DND-41 (cell line): ENCODE measurements around the gene TLX1.

Experiments
- ATAC-seq: fragments of 200-7000 bp; cut with Tn5 transposase; 3 replicates; pipeline ENCODE4 v1.9.1; 2021; ENCODE audit warnings: low read depth; ENCODE audit not compliant: insufficient read depth
- DNase-seq: peaks from one replicate; pipeline ENCODE4 v3.0.0-alpha.2; 2020
- H2AFZ ChIP-seq: 2 replicates; pipeline ENCODE4 v1.6.0; 2012; ENCODE audit warnings: low read depth, low read length
- H3K27ac ChIP-seq: 2 replicates; pipeline ENCODE4 v1.5.1; 2012; ENCODE audit warnings: low read length, inconsistent platforms
- H3K27me3 ChIP-seq: fragments of 200-600 bp; sonication (generic); 2 replicates; pipeline ENCODE4 v1.6.0; 2012; ENCODE audit warnings: low read length, mild to moderate bottlenecking, inconsistent platforms; ENCODE audit not compliant: insufficient read depth, poor library complexity
- H3K36me3 ChIP-seq: 2 replicates; pipeline ENCODE4 v1.5.1; 2012; ENCODE audit warnings: low read length, inconsistent platforms; ENCODE audit not compliant: insufficient read depth
- H3K4me1 ChIP-seq: 2 replicates; pipeline ENCODE4 v1.5.1; 2012; ENCODE audit warnings: mild to moderate bottlenecking, low read length; ENCODE audit not compliant: insufficient read depth
- H3K4me2 ChIP-seq: 2 replicates; pipeline ENCODE4 v1.6.0; 2012; ENCODE audit warnings: mild to moderate bottlenecking, moderate library complexity, low read length, inconsistent platforms; ENCODE audit not compliant: insufficient read depth
- H3K4me3 ChIP-seq, 2 experiments: fragments of 200-600 bp in 1 of 2; shearing (Covaris generic) in 1 of 2; 2 replicates each; pipeline ENCODE4 v1.5.1; 2012 to 2016; ENCODE audit warnings: inconsistent platforms in 2 of 2, low read length in 2 of 2, mild to moderate bottlenecking in 2 of 2, low read depth in 1 of 2, moderate library complexity in 1 of 2
- H3K79me2 ChIP-seq: 2 replicates; pipeline ENCODE4 v1.6.0; 2012; ENCODE audit warnings: low read length, inconsistent platforms; ENCODE audit not compliant: insufficient read depth
- H3K9ac ChIP-seq: 2 replicates; pipeline ENCODE4 v1.6.0; 2012; ENCODE audit warnings: low read depth, mild to moderate bottlenecking, inconsistent platforms, low read length, moderate library complexity
- H3K9me3 ChIP-seq: 2 replicates; pipeline ENCODE4 v1.5.1; 2012; ENCODE audit warnings: low read length, moderate library complexity, mild to moderate bottlenecking, inconsistent platforms; ENCODE audit not compliant: insufficient read depth, severe bottlenecking
- H4K20me1 ChIP-seq: 2 replicates; pipeline ENCODE4 v1.6.0; 2012; ENCODE audit warnings: low read length; ENCODE audit not compliant: insufficient read depth
- EZH2 ChIP-seq: IDR thresholded peaks from 3 replicates; pipeline ENCODE4 v1.6.1; 2012; ENCODE audit warnings: borderline replicate concordance, low read depth, mild to moderate bottlenecking, moderate library complexity, low read length, inconsistent platforms; ENCODE audit not compliant: severe bottlenecking
- TF ChIP-seq, protein P1 (sequence below): IDR thresholded peaks from 2 replicates; pipeline ENCODE4 v1.5.1; 2012; ENCODE audit warnings: borderline replicate concordance, low read length, moderate library complexity, mild to moderate bottlenecking; ENCODE audit not compliant: poor library complexity, severe bottlenecking; ENCODE audit errors: extremely low read depth

Gene TLX1

GRCh38 chr10:101110856-101111523 lies 20.1 kb upstream of the TLX1 start:
- Histone ChIP-seq H3K27ac (no peak overlapping the region), H3K9ac (no peak overlapping the region), H3K36me3 (no peaks in the 10 kb centered on the region), H3K27me3 (peaks cover 29% of the 10 kb centered on the region), H4K20me1 (0 out of 2 replicates have a peak, but pooled peaks cover 8% of the 10 kb centered on the region), H3K9me3 (no peaks in the 10 kb centered on the region), H3K4me3 (no peak overlapping the region), H3K4me2 (no peak overlapping the region), H2AFZ (no peak overlapping the region), H3K79me2 (no peaks in the 10 kb centered on the region), H3K4me1 (no peaks in the 10 kb centered on the region)
- ATAC-seq (no peak), DNase-seq (no peak)
- TF ChIP-seq, protein P1, sequence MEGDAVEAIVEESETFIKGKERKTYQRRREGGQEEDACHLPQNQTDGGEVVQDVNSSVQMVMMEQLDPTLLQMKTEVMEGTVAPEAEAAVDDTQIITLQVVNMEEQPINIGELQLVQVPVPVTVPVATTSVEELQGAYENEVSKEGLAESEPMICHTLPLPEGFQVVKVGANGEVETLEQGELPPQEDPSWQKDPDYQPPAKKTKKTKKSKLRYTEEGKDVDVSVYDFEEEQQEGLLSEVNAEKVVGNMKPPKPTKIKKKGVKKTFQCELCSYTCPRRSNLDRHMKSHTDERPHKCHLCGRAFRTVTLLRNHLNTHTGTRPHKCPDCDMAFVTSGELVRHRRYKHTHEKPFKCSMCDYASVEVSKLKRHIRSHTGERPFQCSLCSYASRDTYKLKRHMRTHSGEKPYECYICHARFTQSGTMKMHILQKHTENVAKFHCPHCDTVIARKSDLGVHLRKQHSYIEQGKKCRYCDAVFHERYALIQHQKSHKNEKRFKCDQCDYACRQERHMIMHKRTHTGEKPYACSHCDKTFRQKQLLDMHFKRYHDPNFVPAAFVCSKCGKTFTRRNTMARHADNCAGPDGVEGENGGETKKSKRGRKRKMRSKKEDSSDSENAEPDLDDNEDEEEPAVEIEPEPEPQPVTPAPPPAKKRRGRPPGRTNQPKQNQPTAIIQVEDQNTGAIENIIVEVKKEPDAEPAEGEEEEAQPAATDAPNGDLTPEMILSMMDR: no peak
- TF ChIP-seq EZH2: no peak

DNA sequence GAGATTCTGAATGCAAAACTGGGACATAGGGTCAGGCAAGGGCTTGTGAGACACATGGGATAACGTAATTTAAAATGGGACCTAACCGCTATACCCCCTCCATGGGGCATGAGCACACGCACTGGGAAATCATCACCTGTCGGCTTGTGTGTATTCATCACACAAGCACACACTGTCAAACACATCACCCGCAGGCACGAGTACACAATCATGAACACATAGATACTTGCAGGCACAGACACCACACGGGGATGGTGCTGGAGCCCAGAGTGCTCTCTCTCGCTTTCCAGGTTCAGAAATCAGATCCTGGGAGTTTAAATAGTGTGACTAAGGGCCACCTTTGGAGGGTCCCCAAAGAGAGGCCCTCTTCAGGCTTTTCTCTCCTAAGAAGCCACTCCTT lies 19.6 kb upstream of the TLX1 start:
- peaks cover 31% of the 10 kb centered on the region for H3K27me3 ChIP-seq
- H3K9me3 ChIP-seq: no peaks in the 10 kb centered on the region

GRCh38 chr10:101112799-101113594 lies 18.1 kb upstream of the TLX1 start:
- Histone ChIP-seq H2AFZ (no peak overlapping the region), H4K20me1 (no peaks in the 10 kb centered on the region), H3K27me3 (peaks cover 26% of the 10 kb centered on the region), H3K9me3 (no peaks in the 10 kb centered on the region), H3K79me2 (no peaks in the 10 kb centered on the region), H3K4me2 (no peak overlapping the region), H3K36me3 (no peaks in the 10 kb centered on the region), H3K4me1 (no peaks in the 10 kb centered on the region), H3K27ac (no peak overlapping the region), H3K4me3 (no peak overlapping the region), H3K9ac (no peak overlapping the region)
- TF ChIP-seq, protein P1: no peak
- no peak for TF ChIP-seq EZH2
- no peak for ATAC-seq
- DNase-seq: no peak

More for the DNA sequence above, 19.6 kb upstream of the TLX1 start:
- Histone ChIP-seq H3K4me3 (no peak overlapping the region), H3K27ac (no peak overlapping the region), H3K9ac (no peak overlapping the region), H3K4me2 (no peak overlapping the region), H2AFZ (no peak overlapping the region), H3K79me2 (no peaks in the 10 kb centered on the region), H4K20me1 (0 out of 2 replicates have a peak, but pooled peaks cover 8% of the 10 kb centered on the region), H3K4me1 (no peaks in the 10 kb centered on the region), H3K36me3 (no peaks in the 10 kb centered on the region)
- ATAC-seq (no peak), DNase-seq (no peak)
- TF ChIP-seq, protein P1: no peak
- no peak for TF ChIP-seq EZH2
